WTC11 (cell line): ENCODE measurements around the gene SPEN.

Experiments
- ATF3 ChIP-seq: sonication (generic); formaldehyde crosslinking; conservative IDR thresholded peaks from 2 replicates; pipeline ENCODE4 v1.8.1; 2022; ENCODE audit warnings: mild to moderate bottlenecking, missing genetic modification reagents
- CTCF ChIP-seq: fragments of 200-600 bp; IDR thresholded peaks from 2 replicates; pipeline ENCODE4 v1.8.0; 2022; ENCODE audit warnings: antibody characterized with exemption
- ESRRA ChIP-seq: sonication (generic); formaldehyde crosslinking; IDR thresholded peaks from 2 replicates; pipeline ENCODE4 v1.8.1; 2022; ENCODE audit warnings: mild to moderate bottlenecking, missing genetic modification reagents, borderline replicate concordance
- MXD4 ChIP-seq: fragments of 250-450 bp; sonication (Bioruptor Pico); IDR thresholded peaks from 2 replicates; pipeline ENCODE4 v1.8.0; 2021; ENCODE audit warnings: mild to moderate bottlenecking, moderate library complexity, borderline replicate concordance
- NFE2L1 ChIP-seq: sonication (generic); formaldehyde crosslinking; IDR thresholded peaks from 2 replicates; pipeline ENCODE4 v1.8.1; 2023; ENCODE audit warnings: missing genetic modification reagents
- NR2C2 ChIP-seq: sonication (generic); formaldehyde crosslinking; IDR thresholded peaks from 2 replicates; pipeline ENCODE4 v1.8.0; 2022; ENCODE audit warnings: mild to moderate bottlenecking, missing genetic modification reagents
- PREB ChIP-seq: sonication (generic); formaldehyde crosslinking; IDR thresholded peaks from 2 replicates; pipeline ENCODE4 v1.8.1; 2022; ENCODE audit warnings: mild to moderate bottlenecking, missing genetic modification reagents, moderate library complexity, borderline replicate concordance
- USF2 ChIP-seq: sonication (generic); formaldehyde crosslinking; IDR thresholded peaks from 2 replicates; pipeline ENCODE4 v1.8.1; 2023; ENCODE audit warnings: mild to moderate bottlenecking, missing genetic modification reagents, moderate library complexity

GRCh38 chr1:15958111-15958510, 110.6 kb downstream of the SPEN start:
- TF ChIP-seq CTCF (no peak), USF2 (CRISPR knock-in tag) (no peak), MXD4 (CRISPR knock-in tag) (no peak), PREB (CRISPR knock-in tag) (no peak), NR2C2 (no peak), ESRRA (no peak), NFE2L1 (CRISPR knock-in tag) (no peak), ATF3 (no peak)
